GM20431 (cell line): Measurements from ENCODE around the gene WDR77.

ENCODE experiments used
- in situ Hi-C: fragments of 300-500 bp; cut with MseI, MboI; formaldehyde crosslinking; loops from one replicate; pipeline ENCODE4 v1.15.0; 2020; ENCODE audit warnings: low sequenced_read_pairs; ENCODE audit not compliant: unreplicated experiment

Gene WDR77

DNA sequence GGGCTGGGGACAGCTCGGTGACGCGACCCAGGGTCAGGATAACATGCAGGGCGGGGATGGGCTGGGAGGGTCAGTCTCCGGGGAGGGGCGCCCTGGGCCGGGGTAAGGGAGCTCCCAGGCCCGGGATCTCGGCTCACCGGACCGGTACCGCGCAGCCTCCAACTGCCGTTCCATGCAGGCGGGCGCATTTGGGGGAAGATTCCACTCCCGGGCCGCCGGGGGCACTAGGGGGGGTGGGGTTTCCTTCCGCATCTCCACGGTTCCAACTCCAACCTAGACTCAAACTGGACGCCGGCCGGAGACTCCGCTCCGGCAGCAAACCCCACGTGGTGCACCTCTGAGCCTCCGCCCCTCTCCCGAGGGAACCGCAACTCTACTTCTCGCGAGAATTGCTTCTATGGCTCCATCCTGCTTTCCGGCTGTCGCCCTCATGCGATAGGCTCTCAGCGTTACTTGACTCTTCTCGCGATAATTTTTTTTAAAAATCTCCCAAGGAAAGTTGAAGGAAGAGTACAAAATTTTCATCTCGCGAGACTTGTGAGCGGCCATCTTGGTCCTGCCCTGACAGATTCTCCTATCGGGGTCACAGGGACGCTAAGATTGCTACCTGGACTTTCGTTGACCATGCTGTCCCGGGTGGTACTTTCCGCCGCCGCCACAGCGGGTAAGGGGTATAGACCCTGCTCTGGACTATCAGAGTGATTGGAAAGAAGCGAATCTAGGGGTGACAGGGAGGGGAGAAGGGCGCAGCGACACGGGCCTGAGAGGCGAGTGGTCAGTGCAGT, at the start of gene WDR77, which contains the start of gene ATP5PB:
WDR77 (minus strand) TSS at position 339 of the 785 bp plus-strand sequence; CDS start at position 252, 87 bp downstream.
ATP5PB (plus strand) TSS at position 547 of the 785 bp plus-strand sequence; CDS start at position 625, 78 bp downstream.
- in situ Hi-C loops = no loop called here

DNA sequence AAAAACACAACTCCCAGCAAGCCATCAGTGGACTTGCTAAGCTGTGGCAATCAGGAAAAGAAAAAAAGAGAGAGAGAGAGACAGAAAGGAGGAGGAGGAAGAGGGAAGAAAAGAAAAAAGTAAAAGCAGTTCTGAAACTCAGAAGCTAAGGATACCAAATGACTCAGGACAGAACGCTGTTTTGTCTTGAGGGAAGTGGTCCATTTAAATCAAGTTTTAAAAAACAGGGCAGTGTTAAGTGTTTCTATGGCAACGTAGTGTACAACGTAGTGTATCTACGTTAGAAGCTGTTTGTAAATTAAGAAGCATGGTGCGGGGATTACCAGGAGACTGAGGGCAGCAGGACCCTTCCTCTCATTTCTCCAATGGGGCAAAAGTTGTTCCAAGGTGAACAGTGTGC, 48.5 kb upstream of the WDR77 start:
- in situ Hi-C loops = loop anchor here (10.0 kb wide), 1 partner anchor 247 kb away; no protein-coding TSS in a partner anchor

DNA sequence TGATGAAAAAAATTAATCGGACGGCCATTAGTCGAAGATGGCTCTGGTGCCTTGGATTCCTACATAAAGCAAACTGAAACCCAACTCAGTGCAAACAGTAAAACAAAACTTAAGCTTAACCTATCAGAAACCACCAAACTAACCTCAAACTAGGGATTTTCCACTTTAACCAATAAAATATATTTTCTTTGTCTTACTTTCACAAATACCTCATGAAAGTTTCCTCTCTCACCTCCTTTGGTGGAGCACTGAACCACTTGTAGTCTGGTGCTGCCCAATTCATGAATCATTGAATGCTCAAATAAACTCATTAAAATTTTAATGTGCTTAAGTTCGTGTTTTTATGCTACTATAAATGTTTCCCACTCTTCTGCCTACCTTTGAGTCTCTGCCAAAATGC, 47.3 kb upstream of the WDR77 start:
- in situ Hi-C loops = loop anchor here (10.0 kb wide), 1 partner anchor 248 kb away; no protein-coding TSS in a partner anchor

DNA sequence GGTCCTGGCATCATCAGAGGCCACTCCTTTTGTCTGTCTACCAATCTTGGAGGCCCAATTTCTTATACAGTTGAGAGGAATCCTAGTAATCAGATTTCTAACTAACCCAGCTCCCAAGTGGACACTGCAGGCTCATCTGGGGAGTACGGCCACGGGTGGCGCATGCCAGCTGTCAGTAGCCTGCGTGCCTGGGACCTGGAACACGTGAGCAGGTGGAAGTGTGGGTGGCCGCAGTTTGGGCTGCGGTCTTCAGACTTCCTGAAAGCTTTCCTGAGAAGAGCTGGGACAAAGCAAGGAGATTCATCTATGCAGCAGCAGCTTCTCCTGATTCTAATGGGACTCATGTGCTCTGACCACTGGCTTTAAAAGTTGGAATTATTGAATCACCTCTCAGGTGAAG, 42.0 kb upstream of the WDR77 start:
- in situ Hi-C loops = loop anchor here (10.0 kb wide), 1 partner anchor 254 kb away; no protein-coding TSS in a partner anchor

DNA sequence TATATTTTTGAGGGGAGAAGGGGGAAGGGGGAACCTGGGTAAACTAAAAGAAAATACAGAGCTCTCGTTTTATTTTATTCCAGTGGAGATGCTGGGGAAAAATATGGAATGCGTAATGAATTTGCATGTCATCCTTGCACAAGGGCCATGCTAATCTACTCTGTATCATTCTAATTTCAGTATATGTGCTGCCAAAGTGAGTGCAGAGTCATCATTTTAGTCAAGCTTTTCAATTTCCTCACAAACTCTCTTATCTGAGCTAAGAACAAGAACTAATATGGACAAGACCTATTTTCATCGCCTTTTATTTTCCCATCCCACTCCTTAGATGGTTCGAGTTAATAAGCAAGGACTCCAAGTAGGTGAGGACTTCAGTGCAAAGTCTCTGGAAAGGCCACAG, 41.2 kb upstream of the WDR77 start:
- in situ Hi-C loops = loop anchor here (10.0 kb wide), 1 partner anchor 255 kb away; no protein-coding TSS in a partner anchor

DNA sequence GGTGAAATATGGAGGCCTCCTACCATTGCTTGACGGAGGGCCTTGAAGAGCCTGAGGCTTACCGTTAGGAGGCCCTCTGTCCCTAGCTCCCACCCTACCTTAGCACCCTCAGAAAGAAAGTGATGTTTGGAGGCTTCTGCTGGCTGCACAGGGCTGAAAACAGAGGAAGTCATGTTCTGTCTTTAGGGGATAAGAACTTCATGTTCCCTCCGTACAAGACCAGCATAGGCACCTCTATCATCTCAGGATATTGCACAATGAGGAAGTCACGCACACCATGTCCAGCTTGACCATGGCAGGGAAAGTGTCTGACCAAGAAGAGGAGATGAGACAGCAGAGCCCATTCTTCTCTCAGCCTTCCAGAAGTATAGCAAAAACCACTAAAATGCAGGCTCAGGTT, 40.5 kb upstream of the WDR77 start:
- in situ Hi-C loops = loop anchor here (10.0 kb wide), 1 partner anchor 255 kb away; no protein-coding TSS in a partner anchor

DNA sequence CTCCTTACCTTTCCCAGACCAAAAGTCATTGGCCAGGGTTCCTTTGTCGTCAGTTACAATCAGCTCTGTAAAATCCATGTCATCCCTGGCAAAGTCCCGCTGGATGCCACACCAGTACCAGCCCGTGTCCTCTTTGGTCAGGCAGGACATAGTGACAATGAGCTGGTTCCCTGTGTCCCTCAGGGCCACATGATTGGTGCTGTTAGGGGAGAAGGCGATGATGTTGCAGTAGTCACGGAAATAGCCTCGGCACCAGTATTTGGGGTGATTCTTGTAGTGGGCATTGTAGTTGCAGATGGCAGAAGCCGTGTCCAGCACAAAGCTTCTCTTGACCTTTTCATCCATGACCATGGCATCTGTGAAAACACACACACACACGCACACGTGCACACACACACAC, 39.6 kb upstream of the WDR77 start:
- in situ Hi-C loops = no loop called here

DNA sequence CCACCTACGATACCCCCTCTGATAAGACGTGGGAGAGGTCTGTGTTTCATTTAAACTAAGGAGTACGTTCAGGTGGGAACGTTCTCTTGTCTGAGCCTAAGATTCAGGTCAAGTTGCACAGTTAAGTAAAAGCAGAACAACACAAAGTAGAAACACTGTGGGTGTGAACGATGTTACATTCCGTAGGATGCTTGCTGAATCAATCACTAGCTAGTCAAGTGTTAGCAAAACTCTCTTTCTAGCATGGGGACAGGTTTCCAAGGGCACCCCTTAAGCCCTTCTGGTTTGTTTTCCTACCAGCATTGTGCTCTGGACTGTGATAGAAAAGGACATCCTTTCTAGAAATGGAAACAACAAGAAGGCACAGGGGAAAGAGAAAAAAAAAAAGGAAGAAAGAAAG, 38.1 kb upstream of the WDR77 start:
- in situ Hi-C loops = no loop called here

DNA sequence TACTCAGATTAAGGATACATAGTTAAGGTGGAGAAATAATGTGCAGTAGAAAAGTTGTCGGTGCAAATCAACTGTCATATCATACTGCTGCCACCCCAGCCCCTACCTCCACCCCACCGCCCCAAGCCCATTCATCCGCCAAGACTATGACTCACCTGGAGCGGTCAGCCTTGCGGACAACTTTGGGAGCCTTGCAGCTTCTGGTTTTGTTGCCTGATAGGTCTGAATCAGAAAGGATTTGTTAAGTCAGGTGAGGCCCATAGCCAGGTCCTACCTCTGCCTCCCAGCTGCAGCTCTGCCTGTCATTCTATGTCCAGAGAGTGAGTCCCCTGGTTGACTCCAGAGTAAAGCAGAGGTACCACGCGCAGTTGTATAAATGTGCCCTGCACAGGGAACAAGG, 37.4 kb upstream of the WDR77 start:
- in situ Hi-C loops = no loop called here

DNA sequence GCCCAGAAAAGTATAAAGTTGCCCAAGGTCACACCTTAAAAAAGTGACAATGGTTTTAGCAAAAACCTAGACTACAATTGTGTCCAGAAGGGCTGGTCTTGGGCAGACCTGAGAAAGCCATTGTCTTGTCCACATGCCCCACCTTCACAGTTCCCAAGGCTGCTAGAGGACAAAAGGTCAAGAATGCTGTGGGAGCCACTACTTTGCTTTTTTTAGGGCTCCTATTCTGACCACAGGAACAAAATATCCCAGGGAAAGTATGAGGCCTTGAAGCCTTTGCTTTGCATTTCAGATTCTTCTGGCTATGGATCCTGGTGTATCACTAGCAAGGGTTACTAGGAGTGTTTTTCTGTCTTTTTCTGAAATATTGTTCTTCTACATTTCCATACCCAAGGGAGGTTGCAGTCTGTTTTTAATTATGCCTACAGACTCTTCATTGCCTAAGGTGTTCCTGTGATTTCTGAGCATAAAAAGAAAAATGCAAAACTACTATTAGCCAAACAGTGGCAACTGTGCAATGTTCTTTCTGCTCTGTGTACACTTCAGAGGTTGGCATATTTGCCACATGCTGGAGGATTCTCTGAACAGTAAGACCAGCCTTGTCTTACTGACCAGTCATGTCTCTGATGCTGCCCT, 35.5 kb upstream of the WDR77 start:
- in situ Hi-C loops = no loop called here

DNA sequence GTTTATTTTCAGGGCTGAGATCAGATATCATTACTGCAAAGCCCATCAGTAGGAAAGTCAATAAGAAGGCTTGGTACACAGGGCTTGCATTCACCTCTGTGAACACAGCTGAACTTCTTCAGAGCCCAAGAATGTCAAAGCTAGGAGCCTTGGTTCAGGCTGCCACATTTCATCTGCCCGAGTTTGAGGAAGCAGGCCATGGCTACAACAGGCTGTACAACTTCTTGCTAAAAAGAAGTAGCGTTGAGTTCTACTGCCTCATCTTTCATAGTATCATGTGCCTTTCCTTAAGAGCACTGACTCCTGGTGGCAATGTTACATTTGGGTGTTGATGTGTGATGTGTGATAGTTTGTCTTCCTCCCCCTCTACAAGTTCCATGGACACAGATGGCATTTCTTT, 34.8 kb upstream of the WDR77 start:
- in situ Hi-C loops = no loop called here

DNA sequence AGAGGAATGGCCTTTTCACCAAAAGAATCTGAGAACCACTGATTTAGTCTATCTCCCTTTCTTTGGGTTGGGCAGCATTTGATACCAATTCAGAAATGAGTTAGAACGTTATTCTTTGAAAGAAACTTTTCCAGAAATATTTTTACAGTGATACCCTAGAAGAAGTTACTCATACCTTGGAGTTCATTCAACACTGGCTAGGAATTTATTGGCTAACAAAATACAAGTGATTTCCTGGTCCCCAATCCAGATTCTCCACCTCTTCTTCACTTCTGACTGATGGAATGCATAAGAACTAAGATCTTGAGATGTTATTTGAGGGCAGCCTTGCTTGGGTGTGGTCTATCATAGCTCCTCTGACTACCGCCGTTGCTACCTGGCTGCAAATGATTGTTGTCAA, 34.1 kb upstream of the WDR77 start:
- in situ Hi-C loops = no loop called here

DNA sequence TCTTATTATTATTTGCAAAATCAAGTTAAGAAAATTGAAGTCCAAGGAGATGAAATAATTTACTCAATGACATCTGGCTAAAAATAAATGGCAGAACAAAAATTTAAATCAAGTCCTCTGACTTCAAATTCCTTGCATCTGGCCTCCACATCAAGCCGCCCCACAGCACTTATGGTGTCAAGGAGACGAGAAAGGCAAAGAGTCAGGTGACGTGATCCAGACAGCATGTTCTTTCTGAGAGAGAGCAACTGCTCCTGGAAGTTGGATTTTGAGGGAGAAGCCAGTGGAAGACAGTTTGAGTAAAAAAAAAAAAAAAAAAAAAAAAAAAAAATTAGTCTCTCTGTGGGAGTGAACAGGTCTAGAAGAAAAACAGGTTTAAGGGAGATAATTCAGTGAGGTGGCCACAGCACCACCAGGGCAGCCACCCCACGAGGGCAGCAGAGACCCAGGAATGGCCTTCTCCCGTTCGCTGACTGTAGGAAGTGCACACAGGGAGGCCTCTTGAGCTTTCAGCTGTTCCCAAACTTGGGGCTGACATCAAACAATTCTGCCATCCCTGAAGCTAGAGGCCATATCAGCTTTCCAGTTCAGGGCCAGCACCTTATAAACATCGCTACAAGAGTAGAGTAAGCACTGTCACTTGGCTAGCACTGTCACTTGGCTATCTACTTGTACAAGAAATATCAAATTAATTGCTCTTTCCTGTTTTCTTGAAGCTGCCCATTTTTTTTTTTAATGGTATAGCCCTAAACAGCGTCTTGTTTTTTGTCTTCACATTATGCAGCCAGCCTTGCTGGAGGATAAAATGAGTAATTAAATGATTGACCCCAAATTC, 32.5 kb upstream of the WDR77 start:
- in situ Hi-C loops = no loop called here

DNA sequence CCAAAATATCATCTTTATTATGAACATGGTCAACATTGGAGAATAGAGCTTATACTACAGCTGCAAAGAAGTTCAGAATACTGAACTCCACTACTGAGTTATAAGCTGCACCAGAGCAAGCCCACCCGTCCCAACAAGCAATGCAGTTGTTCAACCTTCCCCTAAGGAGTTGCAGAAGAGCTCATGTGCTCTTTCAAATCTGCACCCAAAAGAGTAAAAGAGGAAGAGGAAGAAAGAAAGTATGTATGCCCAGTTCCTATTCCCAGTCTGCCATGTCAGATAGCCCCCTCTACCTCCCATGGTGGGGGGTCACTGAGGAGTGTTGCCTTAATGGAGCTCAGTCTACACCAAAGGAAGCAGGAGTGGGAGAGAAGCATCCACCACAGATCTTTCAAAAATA, 31.6 kb upstream of the WDR77 start:
- in situ Hi-C loops = no loop called here

DNA sequence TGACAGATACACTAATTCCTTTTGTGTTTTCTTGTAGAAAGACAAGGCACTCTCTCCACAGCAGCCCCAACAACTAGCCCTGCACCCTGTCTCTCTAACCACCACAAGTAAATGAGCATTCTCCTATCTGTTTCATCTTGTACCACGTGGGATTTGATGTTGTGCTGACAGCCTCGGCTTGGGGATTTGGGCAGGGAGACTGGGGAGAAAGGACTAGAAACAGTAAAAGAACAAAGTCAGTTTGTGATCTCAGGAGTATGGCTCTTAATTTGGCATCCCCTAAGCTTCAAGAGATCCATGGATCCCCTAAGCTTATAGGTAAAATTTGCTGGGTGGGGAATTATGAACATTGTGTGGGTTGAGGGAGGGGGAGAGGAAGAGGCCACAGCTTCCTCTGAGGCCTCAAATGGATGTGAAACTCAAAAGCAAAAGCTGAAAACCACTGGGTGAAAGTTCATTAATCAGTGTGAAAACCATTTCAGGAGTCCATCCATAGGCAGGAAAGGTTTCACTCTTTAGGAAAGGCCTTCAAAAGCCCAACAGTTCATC, 27.8 kb upstream of the WDR77 start:
- in situ Hi-C loops = no loop called here

DNA sequence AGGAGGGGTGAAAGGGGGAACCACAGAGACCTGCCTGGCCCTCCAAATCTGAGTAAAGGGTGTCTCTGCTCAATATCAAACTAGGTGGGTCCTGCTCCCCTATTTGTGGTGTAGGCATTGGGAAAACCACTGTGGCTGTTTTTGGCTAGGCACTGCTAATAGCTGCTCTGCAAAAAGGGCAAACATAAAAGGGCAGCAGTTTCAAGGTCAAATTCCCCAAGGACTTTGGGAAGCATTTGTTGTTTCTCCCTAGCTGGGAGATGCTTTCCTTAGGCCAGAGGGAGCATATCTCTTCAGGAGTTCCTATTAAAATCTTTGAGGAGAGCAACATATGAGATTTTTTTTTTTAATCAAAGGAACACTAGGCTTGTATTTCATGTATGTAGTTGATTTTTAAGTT, 27.2 kb upstream of the WDR77 start:
- in situ Hi-C loops = no loop called here

DNA sequence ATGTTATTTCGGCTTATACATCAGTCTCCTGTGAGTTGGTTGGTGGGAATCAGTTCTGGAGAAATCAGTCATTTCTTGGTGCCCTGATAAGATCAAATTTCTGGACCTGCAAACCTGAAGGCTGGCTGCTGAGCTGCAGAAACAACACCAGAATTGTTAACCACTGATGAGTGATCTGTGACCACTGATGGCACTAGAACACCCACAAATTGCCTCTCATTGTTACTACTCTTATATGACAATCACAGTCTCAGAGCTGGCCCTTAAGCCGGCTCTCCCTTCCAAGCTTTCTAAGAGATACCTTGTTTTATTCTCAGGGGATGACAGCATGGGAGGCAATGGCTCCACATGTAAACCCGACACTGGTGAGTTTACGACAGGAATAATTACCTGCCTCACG, 26.6 kb upstream of the WDR77 start:
- in situ Hi-C loops = no loop called here

DNA sequence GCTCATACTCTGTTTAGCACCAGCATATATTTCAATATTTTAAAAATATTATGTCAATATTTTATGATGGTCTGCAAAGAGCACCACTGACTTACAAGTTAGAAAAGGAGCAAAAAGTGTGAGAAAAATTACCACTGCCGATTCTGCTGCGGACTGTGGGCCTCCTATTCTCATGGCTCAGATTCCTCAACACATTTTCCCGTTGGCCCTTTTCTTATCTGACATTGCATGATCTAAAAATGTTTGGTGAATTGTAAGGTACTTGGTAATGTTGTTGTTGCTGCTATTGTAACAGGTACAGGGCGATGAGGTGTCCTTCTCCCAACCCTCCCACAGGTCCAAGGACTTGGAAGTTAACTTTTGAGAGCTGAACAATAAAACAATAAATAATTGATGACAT, 25.5 kb upstream of the WDR77 start:
- in situ Hi-C loops = no loop called here

DNA sequence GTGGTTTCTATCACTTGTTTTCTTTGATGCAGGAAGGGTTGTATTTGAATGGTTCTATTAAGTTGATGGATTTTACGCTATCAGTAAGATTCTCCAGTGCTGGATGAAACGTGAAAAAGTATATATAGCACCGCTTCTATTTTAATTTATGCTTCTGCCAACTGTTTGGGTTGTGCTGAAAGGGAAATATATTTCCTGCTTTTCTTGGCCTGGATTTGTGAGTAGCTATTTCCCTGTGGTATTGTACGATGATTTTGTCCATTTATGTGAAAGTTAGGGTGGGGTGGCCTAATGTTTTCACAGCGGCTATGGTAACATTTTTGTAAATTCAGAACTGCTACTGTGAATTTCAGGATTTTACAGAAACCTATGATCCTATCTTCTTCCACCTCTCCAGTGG, 25.1 kb upstream of the WDR77 start:
- in situ Hi-C loops = no loop called here

DNA sequence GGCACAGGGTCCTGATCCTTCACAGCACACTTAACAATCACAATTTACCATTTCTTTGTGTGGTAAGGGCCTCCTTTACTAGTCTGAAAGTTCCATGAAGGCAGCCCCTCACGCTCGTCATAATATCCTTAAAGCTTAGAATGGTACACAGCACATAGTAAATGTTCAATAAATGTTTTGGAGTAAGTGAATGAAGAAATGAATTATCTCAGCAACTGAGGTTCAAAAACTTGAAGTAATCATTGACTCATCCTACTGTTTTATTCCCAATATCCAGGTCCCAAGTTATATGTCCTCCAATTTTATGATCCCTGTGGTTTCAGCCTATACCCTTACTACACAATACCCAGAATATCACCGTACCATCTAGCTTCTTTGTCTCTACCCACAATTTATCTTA, 22.5 kb upstream of the WDR77 start:
- in situ Hi-C loops = no loop called here
